ENCODE measurements around the gene ANKRD55.
A peak's percentile ranks its signal among the peaks of the same experiment; 100 is the strongest.
"Not testable (repeated sequence)": the region's sequence is repeated elsewhere in the genome, so short reads cannot be mapped to it uniquely, and the experiment has no call there.

Gene ANKRD55

GRCh38 chr5:56144211-56144610 lies 88.9 kb downstream of the ANKRD55 start:
- DNase-seq (ENCODE audit: low read depth in 2 of 2): no peak

GRCh38 chr5:56143373-56143714 lies 89.8 kb downstream of the ANKRD55 start:
- no peak for DNase-seq (ENCODE audit: low read depth in 2 of 2)

- no peak for DNase-seq (ENCODE audit: low read depth in 2 of 2)
Observed at GRCh38 chr5:56142614-56143372, 90.3 kb downstream of the ANKRD55 start.

GRCh38 chr5:56142233-56142613 lies 90.9 kb downstream of the ANKRD55 start:
- no peak for DNase-seq (ENCODE audit: low read depth in 2 of 2)

- DNase-seq (ENCODE audit: low read depth in 2 of 2): no peak
Observed at GRCh38 chr5:56140073-56140472, 93.1 kb downstream of the ANKRD55 start.

GRCh38 chr5:56130664-56131063 lies 102.5 kb downstream of the ANKRD55 start:
- DNase-seq (ENCODE audit: low read depth in 2 of 2): no peak

- DNase-seq (ENCODE audit: low read depth in 2 of 2): no peak
Observed at GRCh38 chr5:56129288-56129687, 103.8 kb downstream of the ANKRD55 start.

- DNase-seq (ENCODE audit: low read depth in 2 of 2): peak in 1 of 2 donors; percentile 25
Observed at GRCh38 chr5:56128113-56128512, 105.0 kb downstream of the ANKRD55 start.

- DNase-seq (ENCODE audit: low read depth in 2 of 2): no peak
Observed at GRCh38 chr5:56126487-56127179, 106.5 kb downstream of the ANKRD55 start.

- no peak for DNase-seq (ENCODE audit: low read depth in 2 of 2)
Observed at GRCh38 chr5:56123531-56124243, 109.4 kb downstream of the ANKRD55 start.

GRCh38 chr5:56122360-56122985 lies 110.7 kb downstream of the ANKRD55 start:
- DNase-seq (ENCODE audit: low read depth in 2 of 2): not testable (repeated sequence)

GRCh38 chr5:56119050-56119449 lies 114.1 kb downstream of the ANKRD55 start:
- DNase-seq (ENCODE audit: low read depth in 2 of 2): no peak

GRCh38 chr5:56116599-56117141 lies 116.5 kb downstream of the ANKRD55 start:
- no peak for DNase-seq (ENCODE audit: low read depth in 2 of 2)

- no peak for DNase-seq (ENCODE audit: low read depth in 2 of 2)
Observed at GRCh38 chr5:56115589-56115988, 117.5 kb downstream of the ANKRD55 start.

- DNase-seq (ENCODE audit: low read depth in 2 of 2): no peak
Observed at GRCh38 chr5:56112526-56113121, 120.5 kb downstream of the ANKRD55 start.

- no peak for DNase-seq (ENCODE audit: low read depth in 2 of 2)
Observed at GRCh38 chr5:56111404-56111781, 121.7 kb downstream of the ANKRD55 start.

- DNase-seq (ENCODE audit: low read depth in 2 of 2): no peak
Observed at GRCh38 chr5:56110646-56111403, 122.3 kb downstream of the ANKRD55 start.

- no peak for DNase-seq (ENCODE audit: low read depth in 2 of 2)
Observed at GRCh38 chr5:56108246-56108645, 124.9 kb downstream of the ANKRD55 start.

- DNase-seq (ENCODE audit: low read depth in 2 of 2): no peak
Observed at GRCh38 chr5:56106837-56107236, 126.3 kb downstream of the ANKRD55 start.

GRCh38 chr5:56105511-56106291 lies 127.4 kb downstream of the ANKRD55 start:
- DNase-seq (ENCODE audit: low read depth in 2 of 2): no peak

All from activated CD4-positive, alpha-beta T cell treated with anti-CD3 and anti-CD28 coated beads for 24 hours (primary cell).